HCT116 (cell line): Measurements from ENCODE around the gene RXFP3. TPM values are rescaled to one million over a fixed set of nuclear protein-coding genes. Genes with fewer than 3 reads are reported as not detected.

Experiments used
- JUND ChIP-seq: IDR thresholded peaks from 2 replicates; pipeline ENCODE4 v1.6.1; 2012
- POLR2AphosphoS5 ChIP-seq: IDR thresholded peaks from 2 replicates; pipeline ENCODE4 v1.6.1; 2011; ENCODE audit warnings: mild to moderate bottlenecking, low read depth, low read length, moderate library complexity
- SP1 ChIP-seq: IDR thresholded peaks from 2 replicates; pipeline ENCODE4 v1.6.1; 2012; ENCODE audit warnings: low read depth
- YY1 ChIP-seq: IDR thresholded peaks from 2 replicates; pipeline ENCODE4 v1.6.1; 2011; ENCODE audit warnings: low read length, low read depth, moderate library complexity, mild to moderate bottlenecking; ENCODE audit not compliant: insufficient replicate concordance; ENCODE audit errors: extremely low read depth
- total RNA-seq: library from RNA; stranded (reverse); gene quantifications from one replicate; pipeline ENCODE4 v1.2.1, GENCODE V29; 2021; ENCODE audit not compliant: unreplicated experiment
- TF ChIP-seq, protein P1 (sequence below): IDR thresholded peaks from 2 replicates; pipeline ENCODE4 v1.6.1; 2011; ENCODE audit warnings: mild to moderate bottlenecking, low read length, moderate library complexity; ENCODE audit not compliant: insufficient replicate concordance; ENCODE audit errors: extremely low read depth
- TF ChIP-seq, protein P2 (sequence below): IDR thresholded peaks from 2 replicates; pipeline ENCODE4 v1.6.1; 2012
- TF ChIP-seq, protein P3 (sequence below), 3 experiments: fragments of 200-600 bp in 1 of 3; sonication (generic) in 1 of 3; IDR thresholded peaks in 2 of 3; conservative IDR thresholded peaks in 1 of 3; 2 replicates each; pipeline ENCODE4 v1.5.1; 2012 to 2017; ENCODE audit warnings: low read depth in 2 of 3, low read length in 2 of 3, antibody characterized with exemption in 1 of 3, borderline replicate concordance in 1 of 3, control low read depth in 1 of 3, mild to moderate bottlenecking in 1 of 3, mixed read lengths in 1 of 3, mixed run types in 1 of 3, moderate library complexity in 1 of 3; ENCODE audit not compliant: insufficient read depth in 1 of 3
- TF ChIP-seq, protein P4 (sequence below): IDR thresholded peaks from 2 replicates; pipeline ENCODE4 v1.6.1; 2012

RXFP3 gene
- total RNA-seq, 1 experiment from 2014 or later = not detected

DNA sequence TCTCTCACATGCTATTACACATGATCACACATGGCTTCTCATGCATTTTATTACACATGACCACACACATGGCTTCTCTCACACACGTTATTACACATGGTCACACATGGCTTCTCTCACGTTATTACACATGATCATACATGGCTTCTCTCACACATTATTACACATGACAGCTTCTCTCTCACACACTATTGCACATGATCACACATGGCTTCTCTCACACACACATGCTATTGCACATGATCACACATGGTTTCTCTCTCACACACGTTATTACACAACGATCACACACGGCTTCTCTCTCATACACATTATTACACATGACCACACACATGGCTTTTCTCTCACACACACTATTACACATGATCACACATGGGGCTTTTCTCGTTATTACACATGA, 49.3 kb downstream of the RXFP3 start (continued):
- TF ChIP-seq, protein P1, sequence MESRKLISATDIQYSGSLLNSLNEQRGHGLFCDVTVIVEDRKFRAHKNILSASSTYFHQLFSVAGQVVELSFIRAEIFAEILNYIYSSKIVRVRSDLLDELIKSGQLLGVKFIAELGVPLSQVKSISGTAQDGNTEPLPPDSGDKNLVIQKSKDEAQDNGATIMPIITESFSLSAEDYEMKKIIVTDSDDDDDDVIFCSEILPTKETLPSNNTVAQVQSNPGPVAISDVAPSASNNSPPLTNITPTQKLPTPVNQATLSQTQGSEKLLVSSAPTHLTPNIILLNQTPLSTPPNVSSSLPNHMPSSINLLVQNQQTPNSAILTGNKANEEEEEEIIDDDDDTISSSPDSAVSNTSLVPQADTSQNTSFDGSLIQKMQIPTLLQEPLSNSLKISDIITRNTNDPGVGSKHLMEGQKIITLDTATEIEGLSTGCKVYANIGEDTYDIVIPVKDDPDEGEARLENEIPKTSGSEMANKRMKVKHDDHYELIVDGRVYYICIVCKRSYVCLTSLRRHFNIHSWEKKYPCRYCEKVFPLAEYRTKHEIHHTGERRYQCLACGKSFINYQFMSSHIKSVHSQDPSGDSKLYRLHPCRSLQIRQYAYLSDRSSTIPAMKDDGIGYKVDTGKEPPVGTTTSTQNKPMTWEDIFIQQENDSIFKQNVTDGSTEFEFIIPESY = no peak
- TF ChIP-seq, protein P2, sequence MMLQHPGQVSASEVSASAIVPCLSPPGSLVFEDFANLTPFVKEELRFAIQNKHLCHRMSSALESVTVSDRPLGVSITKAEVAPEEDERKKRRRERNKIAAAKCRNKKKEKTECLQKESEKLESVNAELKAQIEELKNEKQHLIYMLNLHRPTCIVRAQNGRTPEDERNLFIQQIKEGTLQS = no peak
- TF ChIP-seq JUND (no peak), POLR2AphosphoS5 (no peak), YY1 (no peak), SP1 (no peak)
- TF ChIP-seq, protein P3, sequence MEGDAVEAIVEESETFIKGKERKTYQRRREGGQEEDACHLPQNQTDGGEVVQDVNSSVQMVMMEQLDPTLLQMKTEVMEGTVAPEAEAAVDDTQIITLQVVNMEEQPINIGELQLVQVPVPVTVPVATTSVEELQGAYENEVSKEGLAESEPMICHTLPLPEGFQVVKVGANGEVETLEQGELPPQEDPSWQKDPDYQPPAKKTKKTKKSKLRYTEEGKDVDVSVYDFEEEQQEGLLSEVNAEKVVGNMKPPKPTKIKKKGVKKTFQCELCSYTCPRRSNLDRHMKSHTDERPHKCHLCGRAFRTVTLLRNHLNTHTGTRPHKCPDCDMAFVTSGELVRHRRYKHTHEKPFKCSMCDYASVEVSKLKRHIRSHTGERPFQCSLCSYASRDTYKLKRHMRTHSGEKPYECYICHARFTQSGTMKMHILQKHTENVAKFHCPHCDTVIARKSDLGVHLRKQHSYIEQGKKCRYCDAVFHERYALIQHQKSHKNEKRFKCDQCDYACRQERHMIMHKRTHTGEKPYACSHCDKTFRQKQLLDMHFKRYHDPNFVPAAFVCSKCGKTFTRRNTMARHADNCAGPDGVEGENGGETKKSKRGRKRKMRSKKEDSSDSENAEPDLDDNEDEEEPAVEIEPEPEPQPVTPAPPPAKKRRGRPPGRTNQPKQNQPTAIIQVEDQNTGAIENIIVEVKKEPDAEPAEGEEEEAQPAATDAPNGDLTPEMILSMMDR (IDR thresholded peaks at IDR 0.05 in 2 of 3, conservative IDR thresholded peaks at IDR 0.05 in 1 of 3; ENCODE audit: borderline replicate concordance in 1 of 3, insufficient read depth in 1 of 3, low read depth in 2 of 3, low read length in 2 of 3) = no peak
- TF ChIP-seq, protein P4, sequence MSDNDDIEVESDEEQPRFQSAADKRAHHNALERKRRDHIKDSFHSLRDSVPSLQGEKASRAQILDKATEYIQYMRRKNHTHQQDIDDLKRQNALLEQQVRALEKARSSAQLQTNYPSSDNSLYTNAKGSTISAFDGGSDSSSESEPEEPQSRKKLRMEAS = no peak
- TF ChIP-seq, all 23 proteins: peak for 0

Other genes with a start within 250 kb of the RXFP3 start
- 0.05 TPM for gene ADAMTS12, start 44.4 kb upstream of the RXFP3 start, total RNA-seq
- gene SLC45A2, start 48.3 kb downstream of the RXFP3 start, total RNA-seq = not detected
- 4.3 TPM for gene AMACR, start 71.7 kb downstream of the RXFP3 start, total RNA-seq
- gene C1QTNF3, start 106.8 kb downstream of the RXFP3 start, total RNA-seq = 2.6 TPM